HepG2 (cell line): Measurements from ENCODE around the gene TSC22D1. TPM values are rescaled to one million over a fixed set of nuclear protein-coding genes. Genes with fewer than 3 reads are reported as not detected.

Experiments
- DMAP1 ChIP-seq: IDR thresholded peaks from 2 replicates; pipeline ENCODE4 v1.6.1; 2016
- FOXO1 ChIP-seq: sonication (generic); formaldehyde crosslinking; IDR thresholded peaks from 2 replicates; pipeline ENCODE4 v1.4.0; 2020; ENCODE audit warnings: missing genetic modification reagents
- IRX3 ChIP-seq: sonication (generic); formaldehyde crosslinking; IDR thresholded peaks from 2 replicates; pipeline ENCODE4 v1.8.1; 2023; ENCODE audit warnings: mild to moderate bottlenecking, low read depth, missing genetic modification reagents, borderline replicate concordance
- RNF2 ChIP-seq: fragments of 450-650 bp; conservative IDR thresholded peaks from 2 replicates; pipeline ENCODE4 v1.6.1; 2016; ENCODE audit warnings: low read depth
- TCF7L2 ChIP-seq: IDR thresholded peaks from 2 replicates; pipeline ENCODE4 v1.6.1; 2011; ENCODE audit warnings: mild to moderate bottlenecking, low read depth, low read length, moderate library complexity
- ZNF713 ChIP-seq: sonication (generic); formaldehyde crosslinking; IDR thresholded peaks from 2 replicates; pipeline ENCODE4 v1.4.0; 2020; ENCODE audit warnings: mild to moderate bottlenecking, missing genetic modification reagents
- ZNF841 ChIP-seq: sonication (generic); formaldehyde crosslinking; IDR thresholded peaks from 2 replicates; pipeline ENCODE4 v1.8.1; 2023; ENCODE audit warnings: missing genetic modification reagents, borderline replicate concordance
- ZSCAN12 ChIP-seq: sonication (generic); formaldehyde crosslinking; IDR thresholded peaks from 2 replicates; pipeline ENCODE4 v1.9.0; 2021; ENCODE audit warnings: mild to moderate bottlenecking, missing genetic modification reagents
- polyA plus RNA-seq, 8 experiments: library from polyadenylated mRNA; depleted of rRNA in 3 of 8; stranded (reverse) in 7 of 8; unstranded in 1 of 8; fragments of >200 nt; fragmentation: Illumina TruSeq in 4 of 8; extraction: Trizol in 4 of 8; gene quantifications; 2 replicates each; pipeline versions ENCODE4 v1.2.1 to v1.2.3, GENCODE V29; 2011 to 2016; ENCODE audit warnings: low read depth in 4 of 8, missing spikeins in 1 of 8, mixed read lengths in 1 of 8; ENCODE audit not compliant: insufficient read depth in 1 of 8
- total RNA-seq, 5 experiments: library from RNA; depleted of rRNA; stranded (reverse); fragments of >200 nt; fragmentation: Illumina TruSeq; extraction: Trizol; gene quantifications; 2 replicates each; pipeline ENCODE4 v1.2.3, GENCODE V29; 2016; ENCODE audit warnings: low read depth in 1 of 5
- TF ChIP-seq, protein P1 (sequence below): sonication (generic); formaldehyde crosslinking; IDR thresholded peaks from 2 replicates; pipeline ENCODE4 v1.9.0; 2021; ENCODE audit warnings: mild to moderate bottlenecking, missing genetic modification reagents
- TF ChIP-seq, protein P2 (sequence below): sonication (generic); formaldehyde crosslinking; IDR thresholded peaks from 2 replicates; pipeline ENCODE4 v1.4.0; 2020; ENCODE audit warnings: missing genetic modification reagents, borderline replicate concordance
- TF ChIP-seq, protein P3 (sequence below): sonication (generic); formaldehyde crosslinking; IDR thresholded peaks from 2 replicates; pipeline ENCODE4 v1.8.1; 2022; ENCODE audit warnings: low read depth, mild to moderate bottlenecking, missing genetic modification reagents
- TF ChIP-seq, protein P4 (sequence below): IDR thresholded peaks from 2 replicates; pipeline ENCODE4 v1.6.1; 2016

Gene TSC22D1
- total and polyA plus RNA-seq, 2 of the 13 experiments (the other 11 are each of a cell fraction or from before 2014, with no cell fraction given), result 18.4 to 35.7 TPM

DNA sequence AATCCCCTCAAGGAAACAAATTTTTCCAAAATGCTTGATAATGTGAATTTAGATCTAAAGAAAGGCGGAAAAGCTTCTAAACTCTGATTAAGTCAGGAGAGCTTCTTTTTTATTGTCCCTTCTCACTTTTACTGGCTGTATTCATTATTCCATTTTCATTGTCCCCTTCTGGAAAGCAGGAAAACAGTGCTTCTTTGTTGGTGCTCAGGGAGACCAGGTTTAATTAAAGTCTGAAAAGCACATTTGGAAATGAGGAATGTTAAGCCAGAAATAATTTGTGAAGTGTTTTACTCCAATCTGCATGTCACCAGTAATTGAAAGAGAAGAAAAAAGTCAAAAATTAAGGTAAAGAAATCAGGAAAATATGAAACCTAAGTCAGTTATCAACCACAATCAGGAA, 43.5 kb upstream of the TSC22D1 start (continued):
- TF ChIP-seq, protein P1, sequence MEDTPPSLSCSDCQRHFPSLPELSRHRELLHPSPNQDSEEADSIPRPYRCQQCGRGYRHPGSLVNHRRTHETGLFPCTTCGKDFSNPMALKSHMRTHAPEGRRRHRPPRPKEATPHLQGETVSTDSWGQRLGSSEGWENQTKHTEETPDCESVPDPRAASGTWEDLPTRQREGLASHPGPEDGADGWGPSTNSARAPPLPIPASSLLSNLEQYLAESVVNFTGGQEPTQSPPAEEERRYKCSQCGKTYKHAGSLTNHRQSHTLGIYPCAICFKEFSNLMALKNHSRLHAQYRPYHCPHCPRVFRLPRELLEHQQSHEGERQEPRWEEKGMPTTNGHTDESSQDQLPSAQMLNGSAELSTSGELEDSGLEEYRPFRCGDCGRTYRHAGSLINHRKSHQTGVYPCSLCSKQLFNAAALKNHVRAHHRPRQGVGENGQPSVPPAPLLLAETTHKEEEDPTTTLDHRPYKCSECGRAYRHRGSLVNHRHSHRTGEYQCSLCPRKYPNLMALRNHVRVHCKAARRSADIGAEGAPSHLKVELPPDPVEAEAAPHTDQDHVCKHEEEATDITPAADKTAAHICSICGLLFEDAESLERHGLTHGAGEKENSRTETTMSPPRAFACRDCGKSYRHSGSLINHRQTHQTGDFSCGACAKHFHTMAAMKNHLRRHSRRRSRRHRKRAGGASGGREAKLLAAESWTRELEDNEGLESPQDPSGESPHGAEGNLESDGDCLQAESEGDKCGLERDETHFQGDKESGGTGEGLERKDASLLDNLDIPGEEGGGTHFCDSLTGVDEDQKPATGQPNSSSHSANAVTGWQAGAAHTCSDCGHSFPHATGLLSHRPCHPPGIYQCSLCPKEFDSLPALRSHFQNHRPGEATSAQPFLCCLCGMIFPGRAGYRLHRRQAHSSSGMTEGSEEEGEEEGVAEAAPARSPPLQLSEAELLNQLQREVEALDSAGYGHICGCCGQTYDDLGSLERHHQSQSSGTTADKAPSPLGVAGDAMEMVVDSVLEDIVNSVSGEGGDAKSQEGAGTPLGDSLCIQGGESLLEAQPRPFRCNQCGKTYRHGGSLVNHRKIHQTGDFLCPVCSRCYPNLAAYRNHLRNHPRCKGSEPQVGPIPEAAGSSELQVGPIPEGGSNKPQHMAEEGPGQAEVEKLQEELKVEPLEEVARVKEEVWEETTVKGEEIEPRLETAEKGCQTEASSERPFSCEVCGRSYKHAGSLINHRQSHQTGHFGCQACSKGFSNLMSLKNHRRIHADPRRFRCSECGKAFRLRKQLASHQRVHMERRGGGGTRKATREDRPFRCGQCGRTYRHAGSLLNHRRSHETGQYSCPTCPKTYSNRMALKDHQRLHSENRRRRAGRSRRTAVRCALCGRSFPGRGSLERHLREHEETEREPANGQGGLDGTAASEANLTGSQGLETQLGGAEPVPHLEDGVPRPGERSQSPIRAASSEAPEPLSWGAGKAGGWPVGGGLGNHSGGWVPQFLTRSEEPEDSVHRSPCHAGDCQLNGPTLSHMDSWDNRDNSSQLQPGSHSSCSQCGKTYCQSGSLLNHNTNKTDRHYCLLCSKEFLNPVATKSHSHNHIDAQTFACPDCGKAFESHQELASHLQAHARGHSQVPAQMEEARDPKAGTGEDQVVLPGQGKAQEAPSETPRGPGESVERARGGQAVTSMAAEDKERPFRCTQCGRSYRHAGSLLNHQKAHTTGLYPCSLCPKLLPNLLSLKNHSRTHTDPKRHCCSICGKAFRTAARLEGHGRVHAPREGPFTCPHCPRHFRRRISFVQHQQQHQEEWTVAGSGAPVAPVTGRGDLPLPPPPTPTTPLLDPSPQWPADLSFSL, result no peak
- TF ChIP-seq IRX3 (CRISPR knock-in tag), result no peak
- no peak for TF ChIP-seq TCF7L2
- TF ChIP-seq, protein P2, sequence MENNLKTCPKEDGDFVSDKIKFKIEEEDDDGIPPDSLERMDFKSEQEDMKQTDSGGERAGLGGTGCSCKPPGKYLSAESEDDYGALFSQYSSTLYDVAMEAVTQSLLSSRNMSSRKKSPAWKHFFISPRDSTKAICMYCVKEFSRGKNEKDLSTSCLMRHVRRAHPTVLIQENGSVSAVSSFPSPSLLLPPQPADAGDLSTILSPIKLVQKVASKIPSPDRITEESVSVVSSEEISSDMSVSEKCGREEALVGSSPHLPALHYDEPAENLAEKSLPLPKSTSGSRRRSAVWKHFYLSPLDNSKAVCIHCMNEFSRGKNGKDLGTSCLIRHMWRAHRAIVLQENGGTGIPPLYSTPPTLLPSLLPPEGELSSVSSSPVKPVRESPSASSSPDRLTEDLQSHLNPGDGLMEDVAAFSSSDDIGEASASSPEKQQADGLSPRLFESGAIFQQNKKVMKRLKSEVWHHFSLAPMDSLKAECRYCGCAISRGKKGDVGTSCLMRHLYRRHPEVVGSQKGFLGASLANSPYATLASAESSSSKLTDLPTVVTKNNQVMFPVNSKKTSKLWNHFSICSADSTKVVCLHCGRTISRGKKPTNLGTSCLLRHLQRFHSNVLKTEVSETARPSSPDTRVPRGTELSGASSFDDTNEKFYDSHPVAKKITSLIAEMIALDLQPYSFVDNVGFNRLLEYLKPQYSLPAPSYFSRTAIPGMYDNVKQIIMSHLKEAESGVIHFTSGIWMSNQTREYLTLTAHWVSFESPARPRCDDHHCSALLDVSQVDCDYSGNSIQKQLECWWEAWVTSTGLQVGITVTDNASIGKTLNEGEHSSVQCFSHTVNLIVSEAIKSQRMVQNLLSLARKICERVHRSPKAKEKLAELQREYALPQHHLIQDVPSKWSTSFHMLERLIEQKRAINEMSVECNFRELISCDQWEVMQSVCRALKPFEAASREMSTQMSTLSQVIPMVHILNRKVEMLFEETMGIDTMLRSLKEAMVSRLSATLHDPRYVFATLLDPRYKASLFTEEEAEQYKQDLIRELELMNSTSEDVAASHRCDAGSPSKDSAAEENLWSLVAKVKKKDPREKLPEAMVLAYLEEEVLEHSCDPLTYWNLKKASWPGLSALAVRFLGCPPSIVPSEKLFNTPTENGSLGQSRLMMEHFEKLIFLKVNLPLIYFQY (CRISPR knock-in tag), result no peak
- TF ChIP-seq ZSCAN12 (CRISPR knock-in tag), result no peak
- TF ChIP-seq RNF2, result no peak
- TF ChIP-seq, protein P3, sequence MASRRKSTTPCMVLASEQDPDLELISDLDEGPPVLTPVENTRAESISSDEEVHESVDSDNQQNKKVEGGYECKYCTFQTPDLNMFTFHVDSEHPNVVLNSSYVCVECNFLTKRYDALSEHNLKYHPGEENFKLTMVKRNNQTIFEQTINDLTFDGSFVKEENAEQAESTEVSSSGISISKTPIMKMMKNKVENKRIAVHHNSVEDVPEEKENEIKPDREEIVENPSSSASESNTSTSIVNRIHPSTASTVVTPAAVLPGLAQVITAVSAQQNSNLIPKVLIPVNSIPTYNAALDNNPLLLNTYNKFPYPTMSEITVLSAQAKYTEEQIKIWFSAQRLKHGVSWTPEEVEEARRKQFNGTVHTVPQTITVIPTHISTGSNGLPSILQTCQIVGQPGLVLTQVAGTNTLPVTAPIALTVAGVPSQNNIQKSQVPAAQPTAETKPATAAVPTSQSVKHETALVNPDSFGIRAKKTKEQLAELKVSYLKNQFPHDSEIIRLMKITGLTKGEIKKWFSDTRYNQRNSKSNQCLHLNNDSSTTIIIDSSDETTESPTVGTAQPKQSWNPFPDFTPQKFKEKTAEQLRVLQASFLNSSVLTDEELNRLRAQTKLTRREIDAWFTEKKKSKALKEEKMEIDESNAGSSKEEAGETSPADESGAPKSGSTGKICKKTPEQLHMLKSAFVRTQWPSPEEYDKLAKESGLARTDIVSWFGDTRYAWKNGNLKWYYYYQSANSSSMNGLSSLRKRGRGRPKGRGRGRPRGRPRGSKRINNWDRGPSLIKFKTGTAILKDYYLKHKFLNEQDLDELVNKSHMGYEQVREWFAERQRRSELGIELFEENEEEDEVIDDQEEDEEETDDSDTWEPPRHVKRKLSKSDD (CRISPR knock-in tag), result no peak
- TF ChIP-seq ZNF713 (CRISPR knock-in tag), result no peak
- TF ChIP-seq ZNF841 (CRISPR knock-in tag), result no peak
- no peak for TF ChIP-seq DMAP1
- TF ChIP-seq, protein P4, sequence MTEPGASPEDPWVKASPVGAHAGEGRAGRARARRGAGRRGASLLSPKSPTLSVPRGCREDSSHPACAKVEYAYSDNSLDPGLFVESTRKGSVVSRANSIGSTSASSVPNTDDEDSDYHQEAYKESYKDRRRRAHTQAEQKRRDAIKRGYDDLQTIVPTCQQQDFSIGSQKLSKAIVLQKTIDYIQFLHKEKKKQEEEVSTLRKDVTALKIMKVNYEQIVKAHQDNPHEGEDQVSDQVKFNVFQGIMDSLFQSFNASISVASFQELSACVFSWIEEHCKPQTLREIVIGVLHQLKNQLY (CRISPR knock-in tag), result no peak
- no peak for TF ChIP-seq FOXO1
